ENCODE data around the gene C15orf61. TPM values are rescaled to one million over a fixed set of nuclear protein-coding genes. Genes with fewer than 3 reads are reported as not detected.

Gene C15orf61
- total RNA-seq, result 10 to 100 TPM in 5 of 9 donors, 1 to 10 TPM in 4; 5.0 to 11.7 (median 10.0) TPM
- 1 to 10 TPM; 3.6 to 4.6 TPM for polyA plus RNA-seq
- long read RNA-seq, donor 1, full-length matches to known transcripts, result 26 of 29 reads
- long read RNA-seq, donor 1, partial matches to known transcripts, result 0 of 29 reads
- long read RNA-seq, donor 1, other reads (novel, unspliced or antisense), result 3 of 29 reads
- long read RNA-seq, donor 2, full-length matches to known transcripts, result 13 of 17 reads
- long read RNA-seq, donor 2, partial matches to known transcripts, result 0 of 17 reads
- long read RNA-seq, donor 2, other reads (novel, unspliced or antisense), result 4 of 17 reads
- long read RNA-seq, donor 3, full-length matches to known transcripts, result 21 of 21 reads
- long read RNA-seq, donor 3, partial matches to known transcripts, result 0 of 21 reads
- long read RNA-seq, donor 3, other reads (novel, unspliced or antisense), result 0 of 21 reads

DNA sequence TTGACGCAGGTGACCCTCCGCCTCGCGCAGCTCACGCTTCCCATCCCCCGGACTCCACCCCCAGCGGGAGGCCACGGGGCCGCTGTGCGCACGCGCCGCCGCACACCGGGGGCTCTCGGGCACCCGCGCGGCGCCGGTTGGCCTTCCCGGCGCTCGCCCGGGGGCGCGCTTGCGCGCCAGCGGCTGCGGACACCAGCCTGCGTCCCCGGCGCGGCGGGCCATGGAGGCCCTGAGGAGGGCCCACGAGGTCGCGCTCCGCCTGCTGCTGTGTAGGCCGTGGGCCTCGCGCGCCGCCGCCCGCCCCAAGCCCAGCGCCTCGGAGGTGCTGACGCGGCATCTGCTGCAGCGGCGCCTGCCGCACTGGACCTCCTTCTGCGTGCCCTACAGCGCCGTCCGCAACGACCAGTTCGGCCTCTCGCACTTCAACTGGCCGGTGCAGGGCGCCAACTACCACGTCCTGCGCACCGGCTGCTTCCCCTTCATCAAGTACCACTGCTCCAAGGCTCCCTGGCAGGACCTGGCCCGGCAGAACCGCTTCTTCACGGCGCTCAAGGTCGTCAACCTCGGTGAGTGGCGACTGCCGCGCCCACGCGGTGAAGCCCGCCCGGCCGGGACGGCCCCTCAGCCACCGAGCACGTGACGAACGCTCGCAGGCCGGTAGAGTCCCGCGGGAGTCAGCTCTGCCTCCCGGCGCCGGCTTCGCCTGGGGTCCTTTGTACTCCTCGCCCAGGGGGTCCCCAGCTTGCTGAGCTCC, at the start of gene C15orf61:
Gene C15orf61 (plus strand): TSS at position 103 of the 754 bp plus-strand sequence. CDS start 118 bp downstream, at position 221.
- ATAC-seq, result peak; percentile 76 to 95 (median 90)
- H3K36me3 ChIP-seq, result peaks cover 0 to 17% (median 4%) of the 10 kb centered on the region in 9 donors
- H3K4me1 ChIP-seq, result peaks cover 0 to 37% (median 25%) of the 10 kb centered on the region in 12 donors
- H3K27ac ChIP-seq, result peak within 1 kb of the TSS; percentile 92 to 99 (median 97)
- no peaks in the 10 kb centered on the region for H3K27me3 ChIP-seq
- TF ChIP-seq, protein P1, sequence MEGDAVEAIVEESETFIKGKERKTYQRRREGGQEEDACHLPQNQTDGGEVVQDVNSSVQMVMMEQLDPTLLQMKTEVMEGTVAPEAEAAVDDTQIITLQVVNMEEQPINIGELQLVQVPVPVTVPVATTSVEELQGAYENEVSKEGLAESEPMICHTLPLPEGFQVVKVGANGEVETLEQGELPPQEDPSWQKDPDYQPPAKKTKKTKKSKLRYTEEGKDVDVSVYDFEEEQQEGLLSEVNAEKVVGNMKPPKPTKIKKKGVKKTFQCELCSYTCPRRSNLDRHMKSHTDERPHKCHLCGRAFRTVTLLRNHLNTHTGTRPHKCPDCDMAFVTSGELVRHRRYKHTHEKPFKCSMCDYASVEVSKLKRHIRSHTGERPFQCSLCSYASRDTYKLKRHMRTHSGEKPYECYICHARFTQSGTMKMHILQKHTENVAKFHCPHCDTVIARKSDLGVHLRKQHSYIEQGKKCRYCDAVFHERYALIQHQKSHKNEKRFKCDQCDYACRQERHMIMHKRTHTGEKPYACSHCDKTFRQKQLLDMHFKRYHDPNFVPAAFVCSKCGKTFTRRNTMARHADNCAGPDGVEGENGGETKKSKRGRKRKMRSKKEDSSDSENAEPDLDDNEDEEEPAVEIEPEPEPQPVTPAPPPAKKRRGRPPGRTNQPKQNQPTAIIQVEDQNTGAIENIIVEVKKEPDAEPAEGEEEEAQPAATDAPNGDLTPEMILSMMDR (IDR thresholded peaks at IDR 0.05), result peak in 3 of 12 donors; percentile 10 to 26 (median 11)
- TF ChIP-seq POLR2A (IDR thresholded peaks at IDR 0.05), result peak in 1 of 2 donors; percentile 77
- intact Hi-C loops (cut with DNase I), result loop anchor here in 6 of 10 donors (1.0 to 10.0 kb wide), 5 partner anchors 21 to 318 kb away; partner anchors contain the start of gene MAP2K5 (in 2 of the 6)
- WGBS, 4 donors, result 0 to 1% (median 0%) methylated on average over 36 to 94 of the region's 94 CpGs
- no peaks in the 10 kb centered on the region for H3K9me3 ChIP-seq
- peak; percentile 87 to 92 (median 89) for DNase-seq
- peak within 1 kb of the TSS; percentile 54 to 95 (median 74) for H3K4me3 ChIP-seq

DNA sequence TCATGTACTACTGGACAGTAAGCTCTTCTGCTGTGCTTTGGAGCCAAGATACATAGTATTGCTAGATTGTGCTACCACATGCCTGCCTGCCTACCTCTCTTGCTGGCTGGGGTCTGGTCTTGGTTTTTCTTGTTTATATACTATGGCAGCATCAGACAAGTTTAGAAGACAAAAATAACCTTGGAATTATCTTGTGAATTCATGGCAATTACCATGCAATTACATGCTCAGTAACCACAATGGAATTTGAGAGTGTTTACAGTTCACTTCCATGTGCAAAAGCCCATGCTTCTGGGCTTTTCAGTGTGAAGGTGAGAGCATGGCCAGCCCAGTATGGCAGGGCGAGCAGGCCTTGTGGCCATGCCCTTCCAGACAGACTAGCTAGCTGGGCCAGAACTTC, 48.0 kb upstream of the C15orf61 start:
- H3K27ac ChIP-seq, result no peak overlapping the region
- no peak overlapping the region for H3K4me3 ChIP-seq
- DNase-seq (no peak), ATAC-seq (no peak)
- intact Hi-C loops (cut with DNase I), result no loop called here
- TF ChIP-seq POLR2A (IDR thresholded peaks at IDR 0.05), result no peak
- TF ChIP-seq, protein P1 (IDR thresholded peaks at IDR 0.05), result no peak
- no peaks in the 10 kb centered on the region for H3K27me3 ChIP-seq
- H3K9me3 ChIP-seq, result no peaks in the 10 kb centered on the region
- H3K4me1 ChIP-seq, result no peaks in the 10 kb centered on the region
- H3K36me3 ChIP-seq, result no peaks in the 10 kb centered on the region
- WGBS, 4 donors, result 92 to 100% (median 99%) methylated on average over 1 of the region's 1 CpG

DNA sequence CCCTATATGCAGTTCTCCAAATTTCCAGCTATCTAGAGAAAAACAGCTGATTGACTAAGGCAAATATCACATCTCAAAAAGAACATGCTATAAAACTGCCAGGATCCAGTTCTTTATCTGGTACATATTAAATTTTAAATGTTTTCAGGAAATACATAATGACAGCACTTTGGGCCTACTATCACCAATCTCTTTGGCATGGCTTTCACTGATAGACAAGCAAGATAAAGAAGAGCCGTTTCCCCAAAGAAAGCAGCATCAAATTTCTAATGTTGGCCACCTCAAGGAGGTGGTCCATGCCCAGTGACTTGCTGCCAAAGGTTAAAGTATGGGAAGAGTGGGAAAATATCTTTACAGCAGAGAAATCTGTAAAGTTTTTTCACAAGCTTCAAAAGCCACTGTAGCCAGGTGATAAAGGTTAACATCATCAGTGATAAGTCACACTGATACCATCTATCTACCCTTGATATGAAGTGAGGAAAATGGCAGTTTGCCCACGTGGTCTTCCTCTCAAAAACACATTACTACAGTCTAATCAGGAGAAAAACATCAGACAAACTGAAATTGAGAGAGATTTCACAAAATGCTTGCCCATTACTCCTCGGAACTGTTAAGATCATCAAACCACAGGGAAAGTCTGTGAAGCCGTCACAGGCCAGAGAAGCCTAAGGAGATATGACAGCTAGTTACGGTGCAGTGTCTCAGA, 46.4 kb upstream of the C15orf61 start:
- no peak for TF ChIP-seq POLR2A (IDR thresholded peaks at IDR 0.05)
- TF ChIP-seq, protein P1 (IDR thresholded peaks at IDR 0.05), result no peak
- H3K27ac ChIP-seq, result no peak overlapping the region
- H3K4me3 ChIP-seq, result no peak overlapping the region
- H3K9me3 ChIP-seq, result no peaks in the 10 kb centered on the region
- H3K36me3 ChIP-seq, result no peaks in the 10 kb centered on the region
- DNase-seq, result no peak
- no peaks in the 10 kb centered on the region for H3K27me3 ChIP-seq
- no peak for ATAC-seq
- intact Hi-C loops (cut with DNase I), result no loop called here
- WGBS, 4 donors, result 86 to 90% (median 86%) methylated on average over 5 of the region's 5 CpGs
- H3K4me1 ChIP-seq, result peaks cover 0 to 6% (median 0%) of the 10 kb centered on the region in 12 donors

Data from heart left ventricle (tissue), 16 donors.